Transverse colon (tissue), 4 donors: ENCODE measurements around the gene RAX.

Experiments used
- CTCF ChIP-seq, 5 experiments: fragments of 200-600 bp in 3 of 5; fragments of 450-650 bp in 2 of 5; sonication (generic) in 3 of 5; IDR thresholded peaks; 1 replicate in 2 of 5; 2 replicates in 3 of 5; pipeline ENCODE4 v1.5.1; 2016 to 2017; ENCODE audit warnings: antibody characterized with exemption in 5 of 5, inconsistent platforms in 3 of 5, mild to moderate bottlenecking in 2 of 5, moderate library complexity in 1 of 5
- EP300 ChIP-seq: sonication (generic); formaldehyde crosslinking; IDR thresholded peaks from one replicate; pipeline ENCODE4 v1.6.1; 2017; ENCODE audit warnings: antibody characterized with exemption, low read depth
- POLR2A ChIP-seq: fragments of 450-650 bp; IDR thresholded peaks from one replicate; pipeline ENCODE4 v1.6.1; 2016; ENCODE audit warnings: antibody characterized with exemption, mild to moderate bottlenecking, moderate library complexity
- POLR2AphosphoS5 ChIP-seq, 3 donors: sonication (generic); formaldehyde crosslinking; IDR thresholded peaks; one replicate each; pipeline ENCODE4 v1.6.1; 2016; ENCODE audit warnings: antibody characterized with exemption in 3 of 3

- TF ChIP-seq CTCF (IDR thresholded peaks at IDR 0.05) (no peak), EP300 (no peak), POLR2AphosphoS5 (IDR thresholded peaks at IDR 0.05) (no peak), POLR2A (no peak)
Measured at GRCh38 chr18:59263661-59264060, 9.6 kb downstream of the RAX start.
